ENCODE measurements around the gene SMIM12. TPM values are rescaled to one million over a fixed set of nuclear protein-coding genes. Genes with fewer than 3 reads are reported as not detected.

Gene SMIM12
- total RNA-seq, 1 donor from 2014 or later, result 34.0 TPM

GRCh38 chr1:34864759-34865158 lies 5.2 kb upstream of the SMIM12 start:
- no peak for TF ChIP-seq CTCF (IDR thresholded peaks at IDR 0.05)
- peaks cover 23% of the 10 kb centered on the region for H3K4me1 ChIP-seq
- no peak overlapping the region for H3K27ac ChIP-seq
- intact Hi-C loops (cut with DNase I), result no loop called here
- ATAC-seq (no peak), DNase-seq (no peak)
- H3K4me3 ChIP-seq, result no peak overlapping the region
- H3K27me3 ChIP-seq (ENCODE audit: low read depth), result no peaks in the 10 kb centered on the region
- no peaks in the 10 kb centered on the region for H3K9me3 ChIP-seq
- H3K36me3 ChIP-seq, result no peaks in the 10 kb centered on the region

DNA sequence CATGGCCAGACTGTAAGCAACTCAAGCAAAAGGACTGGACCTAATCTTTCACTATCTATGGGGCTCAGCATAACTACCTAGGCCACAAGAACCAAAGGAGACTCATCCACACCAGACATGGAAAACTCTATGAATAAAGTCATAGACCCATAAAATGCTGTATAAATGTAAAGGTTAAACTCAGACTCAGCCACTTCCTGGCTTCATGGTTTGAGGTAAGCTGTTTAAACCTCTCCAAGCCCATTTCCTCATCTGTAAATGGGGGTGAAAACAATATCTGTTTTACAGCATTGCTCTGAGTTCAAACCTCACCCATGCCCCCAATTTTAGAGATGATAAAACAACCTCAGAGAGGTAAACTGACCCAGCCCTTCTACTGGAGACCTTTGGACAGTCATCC lies 4.0 kb upstream of the SMIM12 start:
- peaks cover 29% of the 10 kb centered on the region for H3K4me1 ChIP-seq
- ATAC-seq, result no peak
- intact Hi-C loops (cut with DNase I), result no loop called here

DNA sequence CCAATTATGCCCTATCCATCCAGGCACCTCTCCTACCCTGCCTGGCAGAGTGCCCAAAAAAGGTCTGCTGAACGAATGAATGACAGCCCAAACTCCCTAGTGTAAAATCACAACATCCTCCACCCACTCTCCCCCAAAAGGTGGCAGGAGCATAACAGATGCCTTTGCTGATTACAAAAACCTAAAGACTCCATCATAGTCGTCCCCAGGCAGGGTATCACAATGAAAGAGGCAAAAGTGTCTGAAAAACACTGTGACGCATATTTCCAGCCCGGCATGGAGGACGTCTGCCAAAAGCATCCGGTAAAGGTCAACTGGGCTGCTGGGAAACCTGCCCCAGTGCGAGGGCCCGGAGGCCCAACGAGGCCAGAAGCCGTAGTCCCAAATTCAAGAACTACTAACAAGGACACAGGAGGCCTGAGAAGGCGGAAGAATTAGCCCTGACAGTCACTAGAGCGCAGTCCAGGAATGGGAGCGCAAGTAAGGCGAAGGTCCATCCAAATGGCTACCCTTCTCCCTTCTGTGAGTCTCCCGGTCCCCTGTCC lies 576 bp downstream of the SMIM12 start:
- DNase-seq, result no peak
- peak; percentile 38 to 50 for ATAC-seq
- Histone ChIP-seq H3K27ac (peak overlapping the region; percentile 92), H3K36me3 (peaks cover 18% of the 10 kb centered on the region), H3K4me1 (peaks cover 29% of the 10 kb centered on the region), H3K27me3 (ENCODE audit: low read depth) (no peaks in the 10 kb centered on the region), H3K9me3 (no peaks in the 10 kb centered on the region), H3K4me3 (peak overlapping the region; percentile 100)
- TF ChIP-seq CTCF (IDR thresholded peaks at IDR 0.05), result no peak
- intact Hi-C loops (cut with DNase I), result no loop called here

More for the DNA sequence above, 4.0 kb upstream of the SMIM12 start:
- no peak overlapping the region for H3K4me3 ChIP-seq
- H3K36me3 ChIP-seq, result no peaks in the 10 kb centered on the region
- TF ChIP-seq CTCF (IDR thresholded peaks at IDR 0.05), result no peak
- H3K27ac ChIP-seq, result no peak overlapping the region
- no peak for DNase-seq
- H3K9me3 ChIP-seq, result no peaks in the 10 kb centered on the region
- H3K27me3 ChIP-seq (ENCODE audit: low read depth), result no peaks in the 10 kb centered on the region

DNA sequence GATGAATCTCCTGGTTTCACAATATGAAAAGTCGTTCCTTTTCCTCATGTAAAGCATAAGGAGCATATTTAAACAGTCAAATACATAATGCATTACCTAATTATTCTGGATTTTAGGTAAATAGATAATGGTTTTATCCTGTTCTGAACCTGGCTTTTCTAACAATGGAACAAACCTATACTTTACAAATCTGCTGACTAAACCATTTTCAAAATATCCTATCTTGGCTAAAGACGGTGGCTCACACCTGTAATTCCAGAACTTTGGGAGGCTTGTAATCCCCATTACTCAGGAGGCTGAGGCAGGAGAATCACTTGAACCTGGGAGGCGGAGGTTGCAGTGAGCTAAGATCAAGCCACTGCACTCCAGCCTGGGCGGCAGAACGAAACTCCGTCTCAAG lies 2.9 kb downstream of the SMIM12 start:
- Histone ChIP-seq H3K27ac (no peak overlapping the region), H3K36me3 (peaks cover 29% of the 10 kb centered on the region), H3K4me1 (peaks cover 29% of the 10 kb centered on the region), H3K9me3 (no peaks in the 10 kb centered on the region), H3K27me3 (ENCODE audit: low read depth) (no peaks in the 10 kb centered on the region), H3K4me3 (no peak overlapping the region)
- intact Hi-C loops (cut with DNase I), result no loop called here
- TF ChIP-seq CTCF (IDR thresholded peaks at IDR 0.05), result no peak
- ATAC-seq, result no peak
- DNase-seq, result no peak

DNA sequence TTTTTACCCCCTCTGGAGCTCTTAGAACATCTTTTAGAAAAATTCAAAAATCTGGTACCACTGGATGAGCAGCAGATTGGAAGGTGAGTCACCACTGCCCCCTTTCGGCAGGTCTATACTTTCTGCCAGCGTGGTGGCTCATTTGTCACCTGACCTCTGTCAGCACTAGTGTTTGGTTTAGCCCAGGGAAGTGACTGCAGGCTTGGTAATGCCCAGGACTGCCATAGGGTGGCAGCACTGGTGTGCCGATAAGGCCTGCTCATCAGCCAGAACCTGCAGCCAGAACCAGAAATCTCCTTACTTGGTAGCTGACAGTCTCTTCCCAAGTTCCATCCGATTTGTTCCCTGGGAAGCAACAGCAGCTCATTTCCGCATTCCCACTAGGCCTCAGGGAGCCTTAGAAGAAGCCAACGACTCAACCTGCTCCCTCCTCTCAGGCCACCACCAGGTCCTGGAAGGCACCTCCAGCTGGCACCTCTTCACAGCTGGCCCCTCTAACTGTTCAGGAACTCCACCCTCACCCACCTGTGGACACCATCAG lies 6.8 kb downstream of the SMIM12 start:
- H3K4me3 ChIP-seq, result no peak overlapping the region
- no peaks in the 10 kb centered on the region for H3K9me3 ChIP-seq
- no peaks in the 10 kb centered on the region for H3K27me3 ChIP-seq (ENCODE audit: low read depth)
- ATAC-seq (peak; percentile 97 to 99), DNase-seq (peak; percentile 89)
- intact Hi-C loops (cut with DNase I), result no loop called here
- TF ChIP-seq CTCF (IDR thresholded peaks at IDR 0.05), result peak; percentile 96
- peaks cover 22% of the 10 kb centered on the region for H3K4me1 ChIP-seq
- H3K36me3 ChIP-seq, result peaks cover 54% of the 10 kb centered on the region
- peak overlapping the region; percentile 20 for H3K27ac ChIP-seq
